GM18873 (cell line): ENCODE data around the gene EIF4E1B.

Experiments
- ATAC-seq: cut with Tn5 transposase; IDR thresholded peaks from one replicate; pipeline ENCODE4 v1.9.1; 2021; ENCODE audit warnings: mild to moderate bottlenecking, moderate library complexity, moderate number of reproducible peaks; ENCODE audit not compliant: unreplicated experiment, low FRiP score

Gene EIF4E1B

DNA sequence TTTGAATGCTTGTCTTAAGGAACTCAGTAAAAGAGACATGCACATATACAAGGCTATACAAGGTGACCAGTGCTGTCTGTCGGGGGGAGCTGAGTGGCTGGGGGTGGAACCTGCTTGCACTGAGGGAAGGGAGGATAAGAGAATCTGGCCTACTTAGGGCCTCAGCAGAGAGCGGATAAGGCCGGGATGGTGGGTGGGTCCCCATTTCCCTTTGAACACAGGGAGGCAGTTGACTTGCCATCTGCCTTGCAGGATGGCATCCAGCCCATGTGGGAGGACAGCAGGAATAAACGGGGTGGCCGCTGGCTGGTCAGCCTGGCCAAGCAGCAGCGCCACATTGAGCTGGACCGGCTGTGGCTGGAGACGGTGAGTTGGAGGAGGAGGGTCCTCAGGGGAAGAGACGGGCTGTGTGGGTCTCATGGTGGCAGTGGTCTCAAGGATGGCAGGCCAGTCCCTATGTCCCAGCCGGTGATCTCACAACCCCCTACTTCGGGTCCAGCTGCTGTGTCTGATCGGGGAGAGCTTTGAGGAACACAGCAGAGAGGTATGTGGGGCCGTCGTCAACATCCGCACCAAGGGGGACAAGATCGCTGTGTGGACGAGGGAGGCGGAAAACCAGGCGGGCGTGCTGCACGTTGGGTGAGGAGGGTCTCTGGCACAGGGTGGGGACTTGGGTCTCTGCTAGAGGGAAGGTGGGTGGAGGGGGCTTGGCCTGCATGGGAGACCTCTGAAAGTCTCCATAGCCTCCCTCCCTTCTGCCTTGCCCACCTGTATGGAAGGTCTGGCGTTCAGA is 14.6 kb downstream of the EIF4E1B start:
- no peak for ATAC-seq

GRCh38 chr5:176646049-176646706 is 15.7 kb downstream of the EIF4E1B start:
- ATAC-seq = no peak

GRCh38 chr5:176646707-176647029 is 16.2 kb downstream of the EIF4E1B start:
- ATAC-seq = no peak

- peak; percentile 89 for ATAC-seq
Observed at GRCh38 chr5:176647030-176647842, 16.8 kb downstream of the EIF4E1B start, which contains the start of gene TSPAN17. TSS of gene TSPAN17 (plus strand) at chr5:176647484. CDS start at chr5:176647616, 132 bp downstream.

- ATAC-seq = no peak
Observed at GRCh38 chr5:176647843-176648473, 17.5 kb downstream of the EIF4E1B start.

GRCh38 chr5:176648474-176649194 is 18.2 kb downstream of the EIF4E1B start:
- no peak for ATAC-seq

DNA sequence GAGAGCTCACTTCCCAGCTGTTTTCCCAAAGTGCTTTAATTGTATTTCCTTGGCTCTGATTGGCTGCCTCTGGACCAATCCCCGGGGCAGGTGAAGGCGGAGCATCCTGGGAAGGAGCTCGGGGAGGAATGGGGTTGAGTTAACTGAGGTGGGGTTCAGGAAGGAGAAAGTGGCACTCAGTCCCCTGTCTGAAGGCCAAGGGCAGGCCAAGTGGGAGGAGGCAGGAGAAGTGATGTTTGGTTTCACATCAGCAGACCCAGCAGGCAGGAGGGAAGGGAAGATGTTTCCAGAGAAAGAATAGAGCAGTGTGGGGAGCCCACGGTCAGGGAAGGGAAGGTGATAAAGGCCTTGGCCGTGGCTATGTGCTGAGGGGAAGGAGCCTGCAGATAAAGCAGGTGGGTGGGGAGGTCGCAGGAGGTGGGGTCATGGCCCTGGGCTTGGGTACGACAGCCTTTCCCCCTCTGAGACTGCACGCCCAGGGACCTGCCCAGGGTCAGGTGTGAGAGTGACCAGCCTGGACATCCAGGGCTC is 19.9 kb downstream of the EIF4E1B start:
- ATAC-seq = no peak

DNA sequence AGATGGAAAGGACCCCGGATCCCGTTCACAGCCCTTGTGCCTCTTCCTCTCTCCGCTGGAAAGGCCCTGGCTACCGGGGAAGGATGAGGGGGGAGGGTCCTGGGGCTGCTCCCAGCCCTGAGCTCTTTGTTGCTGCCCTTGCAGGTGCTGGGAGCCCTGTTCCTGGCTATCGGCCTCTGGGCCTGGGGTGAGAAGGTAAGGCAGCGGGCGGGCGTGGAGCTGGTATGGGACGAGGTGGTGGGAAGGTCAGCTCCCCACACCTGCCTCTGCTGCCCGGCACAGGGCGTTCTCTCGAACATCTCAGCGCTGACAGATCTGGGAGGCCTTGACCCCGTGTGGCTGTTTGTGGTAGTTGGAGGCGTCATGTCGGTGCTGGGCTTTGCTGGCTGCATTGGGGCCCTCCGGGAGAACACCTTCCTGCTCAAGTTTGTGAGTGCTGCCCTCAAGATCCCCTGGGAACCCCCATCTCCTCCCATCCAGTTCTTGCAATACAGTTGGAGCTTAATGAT is 21.1 kb downstream of the EIF4E1B start:
- no peak for ATAC-seq

DNA sequence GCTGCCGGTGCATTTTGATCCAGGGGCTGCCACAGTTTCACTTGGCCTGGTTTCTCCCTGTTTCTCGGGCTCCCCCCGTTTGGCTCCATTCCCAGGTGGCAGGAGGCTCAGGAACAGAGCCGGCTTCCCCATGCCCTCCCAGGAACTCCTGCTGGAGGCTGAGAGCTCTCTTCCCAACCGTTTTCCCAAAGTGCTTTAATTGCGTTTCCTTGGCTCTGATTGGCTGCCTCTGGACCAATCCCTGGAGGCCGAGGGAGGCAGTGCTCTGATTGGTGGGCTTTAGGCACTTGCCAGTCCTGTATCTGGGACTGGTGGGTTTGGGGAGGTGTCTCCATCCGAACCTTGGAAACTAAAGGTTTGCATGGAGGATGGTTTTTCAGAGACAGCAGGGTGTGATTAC is 21.7 kb downstream of the EIF4E1B start:
- ATAC-seq = no peak

DNA sequence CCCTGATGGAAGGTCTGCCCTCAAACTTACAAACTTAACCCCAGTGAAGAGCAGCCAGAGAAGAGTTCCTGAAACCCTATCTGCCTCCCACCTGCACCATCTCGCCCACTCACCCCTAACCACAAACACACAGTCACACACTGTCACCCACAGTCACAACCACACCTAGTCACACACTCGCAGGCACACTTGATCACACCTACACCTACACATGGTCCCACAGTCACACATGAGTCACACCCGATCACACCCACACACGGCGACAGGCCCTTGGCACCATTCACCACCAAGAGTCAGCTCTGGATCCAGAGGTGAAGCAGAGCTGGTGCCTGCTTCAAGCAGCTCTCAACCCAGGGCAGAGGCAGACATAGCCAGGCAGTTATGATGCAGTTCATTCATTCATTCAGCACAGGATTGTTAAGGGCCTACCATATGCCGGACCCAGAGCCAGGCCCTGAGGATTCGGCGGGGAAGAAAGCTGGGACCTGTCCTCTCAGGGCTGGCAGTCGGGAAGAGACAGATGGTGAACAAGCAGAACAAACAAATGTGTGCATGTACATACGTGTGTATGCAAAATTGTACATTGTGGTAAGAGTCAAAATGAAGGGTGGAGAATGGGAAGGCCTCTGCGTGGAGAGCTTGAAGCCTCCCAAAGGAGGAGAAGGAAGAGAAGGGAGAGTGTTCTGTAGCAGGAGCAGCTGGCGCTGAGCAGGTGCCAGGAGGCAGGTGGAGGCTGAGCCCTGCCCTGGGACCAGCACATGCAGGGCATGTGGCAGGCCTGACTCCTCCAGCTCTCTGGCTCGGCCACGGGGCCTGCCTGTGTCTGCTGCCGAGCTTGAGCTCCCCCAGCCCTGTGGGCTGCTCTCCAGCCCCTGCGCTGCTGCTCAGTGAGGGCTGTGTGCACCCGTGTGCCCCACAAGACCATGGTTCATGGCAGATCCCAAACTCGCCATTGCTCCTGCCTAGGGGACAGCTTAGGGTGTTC is 23.2 kb downstream of the EIF4E1B start:
- ATAC-seq = no peak

DNA sequence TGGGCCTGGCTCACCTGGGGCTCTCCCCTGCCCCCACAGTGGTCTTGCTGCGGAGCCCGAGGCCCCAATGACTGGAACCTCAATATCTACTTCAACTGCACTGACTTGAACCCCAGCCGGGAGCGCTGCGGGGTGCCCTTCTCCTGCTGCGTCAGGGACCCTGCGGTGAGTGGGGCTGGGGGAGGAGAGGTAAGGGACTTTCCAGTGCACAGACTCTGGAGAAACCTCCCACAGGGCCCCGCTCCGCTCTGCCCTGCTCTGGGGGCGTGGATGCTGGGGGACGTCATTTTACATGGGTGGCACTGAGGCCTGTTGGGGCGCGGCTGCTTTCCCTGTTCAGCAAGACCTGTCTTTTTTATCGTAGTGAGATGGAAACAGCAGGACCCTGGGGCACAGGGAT is 24.4 kb downstream of the EIF4E1B start:
- no peak for ATAC-seq

DNA sequence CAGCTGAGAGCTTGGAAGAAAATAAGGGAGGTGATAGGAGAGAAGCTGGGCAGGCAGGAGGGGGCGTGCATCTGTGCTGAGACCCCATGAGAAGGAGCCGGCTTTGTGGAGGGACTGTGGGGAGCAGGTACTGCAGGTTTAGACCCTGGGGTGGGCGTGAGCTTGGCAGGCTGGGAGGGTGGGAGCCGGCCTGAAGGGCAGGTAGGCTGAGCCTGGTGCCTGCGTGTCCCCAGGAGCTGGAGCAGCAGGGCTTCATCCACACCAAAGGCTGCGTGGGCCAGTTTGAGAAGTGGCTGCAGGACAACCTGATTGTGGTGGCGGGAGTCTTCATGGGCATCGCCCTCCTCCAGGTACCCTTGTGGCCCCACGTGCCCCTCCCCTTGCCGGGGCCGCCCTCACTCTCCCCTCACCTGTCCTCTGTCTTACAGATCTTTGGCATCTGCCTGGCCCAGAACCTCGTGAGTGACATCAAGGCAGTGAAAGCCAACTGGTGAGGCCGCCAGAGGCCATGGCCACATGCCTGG is 26.1 kb downstream of the EIF4E1B start:
- no peak for ATAC-seq

DNA sequence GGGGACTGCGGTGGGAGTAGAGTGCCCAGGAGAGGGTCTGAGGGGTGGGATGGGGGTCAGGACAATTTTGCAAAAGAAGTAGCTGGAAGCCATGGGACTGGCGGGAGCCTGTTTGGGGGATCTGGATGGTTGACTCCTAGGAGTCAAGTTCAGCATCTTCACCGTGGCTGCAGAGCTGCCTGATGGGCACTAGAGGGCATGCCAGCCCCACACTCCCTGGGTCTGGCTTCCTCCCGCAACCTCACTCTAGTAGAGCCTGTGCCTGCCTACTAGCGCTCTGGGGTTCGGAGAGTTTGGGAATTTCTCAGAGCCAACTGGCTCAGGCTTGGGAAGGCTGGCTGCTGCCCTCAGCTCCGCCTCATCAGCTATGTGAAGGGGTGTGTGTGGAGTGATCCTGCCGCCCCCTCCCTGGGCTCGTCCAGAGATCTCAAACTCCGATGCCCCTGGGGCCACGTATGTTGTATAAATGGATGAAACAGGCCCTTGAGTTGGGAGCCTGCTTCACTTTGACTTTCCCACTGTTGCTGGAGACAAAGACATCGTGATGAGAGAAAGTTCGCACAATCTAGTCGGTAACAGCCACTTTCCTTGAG is 27.6 kb downstream of the EIF4E1B start:
- ATAC-seq = no peak

DNA sequence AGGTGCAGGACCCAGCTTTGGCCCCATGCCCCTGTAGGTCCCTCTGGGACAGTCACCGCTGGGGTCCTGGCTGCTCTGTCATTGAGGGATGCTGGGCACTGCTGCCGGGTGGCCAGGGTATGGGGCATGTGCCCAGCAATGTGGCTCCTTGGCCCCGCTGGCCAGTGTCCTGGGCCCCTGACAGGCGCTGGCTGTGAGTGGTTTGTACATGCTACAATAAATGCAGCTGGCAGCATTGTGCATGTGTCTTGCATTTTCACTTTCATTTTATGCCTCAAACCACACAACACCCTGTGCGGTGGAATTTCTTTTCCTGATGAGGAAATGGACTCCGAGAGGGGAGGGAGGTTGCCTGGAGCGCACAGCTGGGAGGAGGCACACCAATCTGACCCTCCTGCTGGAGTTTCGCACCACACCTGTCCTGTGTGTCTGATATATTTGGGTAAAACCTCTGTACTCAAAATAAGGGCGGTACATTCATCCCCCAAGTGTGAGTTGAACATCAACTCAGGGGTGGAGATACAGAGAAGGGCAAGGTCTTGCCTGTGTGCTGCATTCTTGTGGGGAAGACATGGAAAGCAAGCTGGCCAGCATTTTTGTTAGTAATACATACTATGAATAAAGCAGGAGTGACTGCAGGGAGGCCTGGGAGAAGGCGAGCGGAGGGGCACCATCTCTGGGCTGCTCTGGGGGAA is 28.5 kb downstream of the EIF4E1B start:
- ATAC-seq = no peak

DNA sequence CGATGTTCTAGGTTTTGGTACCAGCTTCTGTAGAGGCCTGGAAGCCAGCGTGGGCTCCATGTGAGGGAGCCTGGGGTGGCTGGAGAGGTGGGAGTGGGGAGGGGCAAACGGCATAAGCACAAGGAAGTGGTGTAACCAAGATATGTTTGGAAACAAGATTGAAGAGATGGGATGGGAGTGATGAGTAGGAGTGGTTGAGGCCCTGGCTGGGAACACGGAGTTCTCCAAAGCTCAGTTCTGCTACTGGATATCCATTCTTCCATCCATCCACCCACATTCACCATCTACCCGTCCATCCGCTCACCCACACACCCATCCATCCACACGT is 29.0 kb downstream of the EIF4E1B start:
- ATAC-seq = no peak

DNA sequence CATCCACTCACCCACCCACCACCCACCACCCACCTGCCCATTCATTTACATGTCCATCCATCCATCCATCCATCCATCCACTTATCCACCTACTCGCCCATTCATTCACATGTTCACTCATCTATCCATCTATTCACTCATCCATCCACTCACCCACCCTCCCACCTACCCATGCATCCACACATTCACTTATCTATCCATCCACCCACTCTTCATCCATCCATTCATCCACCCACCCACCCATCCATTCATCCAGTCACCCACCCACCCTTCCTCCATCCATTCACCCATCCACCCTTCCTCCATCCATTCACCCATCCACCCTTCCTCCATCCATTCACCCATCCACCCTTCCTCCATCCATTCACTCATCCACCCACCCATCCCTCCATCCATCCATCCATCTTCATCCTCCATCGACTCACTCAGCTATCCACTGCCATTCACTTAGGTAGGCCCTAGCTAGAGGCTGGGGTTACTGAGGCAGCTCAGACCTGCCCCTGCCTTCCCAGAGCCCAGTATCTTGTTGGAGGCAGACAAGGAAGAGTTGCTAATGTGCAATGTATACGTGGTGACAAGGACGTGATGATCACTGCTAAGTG is 29.5 kb downstream of the EIF4E1B start:
- ATAC-seq = no peak

GRCh38 chr5:176660530-176660859 is 30.0 kb downstream of the EIF4E1B start:
- no peak for ATAC-seq
